HG03039 (cell line): ENCODE measurements around the gene DYNLT1.
"Not testable (repeated sequence)": the region's sequence is repeated elsewhere in the genome, so short reads cannot be mapped to it uniquely, and the experiment has no call there.

Experiments used
- ATAC-seq: cut with Tn5 transposase; IDR thresholded peaks from one replicate; pipeline ENCODE4 v1.9.1; 2021; ENCODE audit warnings: mild to moderate bottlenecking, moderate library complexity; ENCODE audit not compliant: unreplicated experiment

DYNLT1 gene

GRCh38 chr6:158642097-158642601 is 2.4 kb downstream of the DYNLT1 start:
- ATAC-seq, result no peak

GRCh38 chr6:158640519-158640918 is 4.0 kb downstream of the DYNLT1 start:
- no peak for ATAC-seq

GRCh38 chr6:158639056-158639455 is 5.5 kb downstream of the DYNLT1 start:
- ATAC-seq, result no peak

GRCh38 chr6:158638324-158638854 is 6.2 kb downstream of the DYNLT1 start:
- ATAC-seq, result no peak

GRCh38 chr6:158636778-158637177 is 7.8 kb downstream of the DYNLT1 start:
- no peak for ATAC-seq

- no peak for ATAC-seq
These were observed 9.0 kb downstream of the DYNLT1 start for GRCh38 chr6:158635427-158636073.

GRCh38 chr6:158634695-158635426 is 9.7 kb downstream of the DYNLT1 start:
- ATAC-seq, result no peak

GRCh38 chr6:158633127-158633526 is 11.4 kb downstream of the DYNLT1 start:
- no peak for ATAC-seq

GRCh38 chr6:158632538-158633119 is 11.9 kb downstream of the DYNLT1 start:
- ATAC-seq, result not testable (repeated sequence)

- ATAC-seq, result no peak
These were observed 12.6 kb downstream of the DYNLT1 start for GRCh38 chr6:158631678-158632537.

GRCh38 chr6:158630938-158631616 is 13.5 kb downstream of the DYNLT1 start:
- no peak for ATAC-seq

- no peak for ATAC-seq
These were observed 14.9 kb downstream of the DYNLT1 start for GRCh38 chr6:158629367-158630221.

- no peak for ATAC-seq
These were observed 16.0 kb downstream of the DYNLT1 start for GRCh38 chr6:158628542-158628941.

GRCh38 chr6:158627940-158628211 is 16.7 kb downstream of the DYNLT1 start:
- no peak for ATAC-seq

- no peak for ATAC-seq
These were observed 17.2 kb downstream of the DYNLT1 start for GRCh38 chr6:158627168-158627939.

- ATAC-seq, result no peak
These were observed 18.0 kb downstream of the DYNLT1 start for GRCh38 chr6:158626360-158627167.

GRCh38 chr6:158625881-158626305 is 18.6 kb downstream of the DYNLT1 start:
- no peak for ATAC-seq
